HEK293 (cell line): ENCODE results near the gene PSD2.

Source experiments
- CTCF ChIA-PET: fragments of 350-600 bp; formaldehyde crosslinking; extraction: SDS; loops from one replicate; lab custom pipeline; 2021; ENCODE audit warnings: antibody characterized with exemption; lab: Yijun Ruan, JAX
- POLR2A ChIA-PET: fragments of 300-600 bp; formaldehyde crosslinking; extraction: SDS; loops from one replicate; lab custom pipeline; 2020; ENCODE audit warnings: antibody characterized with exemption, inconsistent platforms; lab: Yijun Ruan, JAX
- H3K27ac ChIP-seq: fragments of 200-500 bp; sonication (Bioruptor generic); 2 replicates; pipeline ENCODE4 v1.5.1; 2014; ENCODE audit warnings: low read depth, low read length, control low read depth, inconsistent platforms; ENCODE audit errors: extremely low read depth
- H3K36me3 ChIP-seq, 2 experiments: fragments of 200-500 bp in 1 of 2; sonication (Bioruptor generic) in 1 of 2; 1 replicate in 1 of 2; 2 replicates in 1 of 2; pipeline ENCODE4 v1.5.1; 2014 to 2017; ENCODE audit warnings: inconsistent platforms in 2 of 2, low read length in 2 of 2; ENCODE audit not compliant: control insufficient read depth in 2 of 2, insufficient read depth in 1 of 2
- H3K4me1 ChIP-seq: fragments of 200-500 bp; sonication (Bioruptor generic); 2 replicates; pipeline ENCODE4 v1.5.1; 2014; ENCODE audit warnings: mild to moderate bottlenecking, low read length, inconsistent platforms; ENCODE audit not compliant: control insufficient read depth, insufficient read depth
- H3K4me3 ChIP-seq: 2 replicates; pipeline ENCODE4 v1.5.1; 2011; ENCODE audit warnings: low read depth, mild to moderate bottlenecking, control low read depth, low read length, moderate library complexity
- H3K9me3 ChIP-seq: fragments of 200-500 bp; sonication (Bioruptor generic); 2 replicates; pipeline ENCODE4 v1.5.1; 2014; ENCODE audit warnings: low read depth, low read length, inconsistent platforms; ENCODE audit not compliant: control insufficient read depth, insufficient read depth
- HIC1 ChIP-seq: fragments of 450-650 bp; formaldehyde crosslinking; IDR thresholded peaks from 2 replicates; pipeline ENCODE4 v1.5.1; 2016; ENCODE audit warnings: missing biosample characterization, missing genetic modification characterization
- HOXA7 ChIP-seq: sonication (generic); formaldehyde crosslinking; IDR thresholded peaks from 2 replicates; pipeline ENCODE4 v1.8.1; 2022; ENCODE audit warnings: missing genetic modification reagents, borderline replicate concordance
- IKZF3 ChIP-seq: fragments of 450-650 bp; IDR thresholded peaks from 2 replicates; pipeline ENCODE4 v1.5.0; 2018; ENCODE audit warnings: missing biosample characterization, mild to moderate bottlenecking, missing genetic modification characterization, moderate library complexity
- PBX3 ChIP-seq: sonication (generic); formaldehyde crosslinking; IDR thresholded peaks from 2 replicates; pipeline ENCODE4 v1.8.1; 2022; ENCODE audit warnings: mild to moderate bottlenecking, moderate library complexity, missing genetic modification reagents
- SCRT1 ChIP-seq: fragments of 450-650 bp; formaldehyde crosslinking; IDR thresholded peaks from 2 replicates; pipeline ENCODE4 v1.5.1; 2016; ENCODE audit warnings: missing biosample characterization, missing genetic modification characterization, borderline replicate concordance
- SCRT2 ChIP-seq: fragments of 450-650 bp; formaldehyde crosslinking; IDR thresholded peaks from 2 replicates; pipeline ENCODE4 v1.5.1; 2016; ENCODE audit warnings: missing biosample characterization, missing genetic modification characterization
- ZBTB20 ChIP-seq: fragments of 450-650 bp; formaldehyde crosslinking; IDR thresholded peaks from 2 replicates; pipeline ENCODE4 v1.5.1; 2016; ENCODE audit warnings: missing biosample characterization, missing genetic modification characterization
- ZFHX2 ChIP-seq: fragments of 450-650 bp; formaldehyde crosslinking; conservative IDR thresholded peaks from 2 replicates; pipeline ENCODE4 v1.5.1; 2016; ENCODE audit warnings: missing biosample characterization, missing genetic modification characterization
- ZIC2 ChIP-seq: fragments of 450-650 bp; formaldehyde crosslinking; IDR thresholded peaks from 2 replicates; pipeline ENCODE4 v1.5.1; 2016; ENCODE audit warnings: missing biosample characterization, missing genetic modification characterization
- ZNF19 ChIP-seq: fragments of 450-650 bp; formaldehyde crosslinking; IDR thresholded peaks from 2 replicates; pipeline ENCODE4; 2016; ENCODE audit warnings: missing biosample characterization, missing genetic modification characterization, low read depth
- ZNF341 ChIP-seq: fragments of 450-650 bp; formaldehyde crosslinking; IDR thresholded peaks from 2 replicates; pipeline ENCODE4; 2016; ENCODE audit warnings: low read depth, missing biosample characterization, missing genetic modification characterization
- ZNF362 ChIP-seq: fragments of 450-650 bp; formaldehyde crosslinking; IDR thresholded peaks from 2 replicates; pipeline ENCODE4 v1.5.1; 2016; ENCODE audit warnings: missing biosample characterization, missing genetic modification characterization
- ZNF548 ChIP-seq: fragments of 450-650 bp; formaldehyde crosslinking; IDR thresholded peaks from 2 replicates; pipeline ENCODE4 v1.5.1; 2016; ENCODE audit warnings: missing biosample characterization, missing genetic modification characterization
- ZNF600 ChIP-seq: fragments of 450-650 bp; formaldehyde crosslinking; IDR thresholded peaks from 2 replicates; pipeline ENCODE4 v1.5.1; 2016; ENCODE audit warnings: missing biosample characterization, missing genetic modification characterization
- ZNF768 ChIP-seq: fragments of 450-650 bp; formaldehyde crosslinking; IDR thresholded peaks from 2 replicates; pipeline ENCODE4 v1.5.1; 2018; ENCODE audit warnings: missing biosample characterization, mild to moderate bottlenecking, missing genetic modification characterization

Gene PSD2

GRCh38 chr5:139759219-139759721, 36.3 kb upstream of the PSD2 start:
- POLR2A ChIA-PET = interaction anchor here (1.1 kb wide), 1 partner anchor 13 kb away, joined by 4 read pairs; no protein-coding TSS in a partner anchor
- H3K4me3 ChIP-seq = no peak overlapping the region
- CTCF ChIA-PET = interaction anchor here (0.9 to 2.1 kb wide), 4 partner anchors 20 to 126 kb away, joined by 3 to 10 read pairs (median 4); no protein-coding TSS in a partner anchor

GRCh38 chr5:139760066-139761056, 35.2 kb upstream of the PSD2 start:
- peak; percentile 97 for TF ChIP-seq SCRT1 (tag by site-specific recombination)
- TF ChIP-seq ZNF768 = peak; percentile 83; the same call in 1 of the 2 replicates
- peak; percentile 99 for TF ChIP-seq ZIC2 (tag by site-specific recombination)
- TF ChIP-seq IKZF3 = 0 out of 2 replicates have a peak, but pooled peaks have one; percentile 7
- peak; percentile 35; the same call in 1 of the 2 replicates for TF ChIP-seq ZNF341 (tag by site-specific recombination)
- no peak for TF ChIP-seq ZNF548 (tag by site-specific recombination)
- TF ChIP-seq PBX3 (CRISPR knock-in tag) = no peak
- TF ChIP-seq HOXA7 (CRISPR knock-in tag) = no peak
- 0 out of 2 replicates have a peak, but pooled peaks have one; percentile 20 for TF ChIP-seq ZBTB20 (tag by site-specific recombination)
- peak; percentile 48; the same call in 1 of the 2 replicates for TF ChIP-seq ZNF600 (tag by site-specific recombination)
- TF ChIP-seq HIC1 (tag by site-specific recombination) = no peak
- TF ChIP-seq SCRT2 (tag by site-specific recombination) = peak; percentile 90
- POLR2A ChIA-PET = interaction anchor here (0.6 kb wide), 1 partner anchor 49 kb away, joined by 5 read pairs; no protein-coding TSS in a partner anchor

More at GRCh38 chr5:139759219-139759721, 36.3 kb upstream of the PSD2 start:
- Histone ChIP-seq H3K9me3 (no peaks in the 10 kb centered on the region), H3K4me1 (no peaks in the 10 kb centered on the region; the same call in 1 of the 2 replicates), H3K36me3 (no peaks in the 10 kb centered on the region), H3K27ac (no peak overlapping the region)
- TF ChIP-seq ZFHX2 (tag by site-specific recombination) (peak; percentile 33; the same call in 1 of the 2 replicates), ZNF19 (tag by site-specific recombination) (no peak), ZNF362 (tag by site-specific recombination) (no peak)

More at GRCh38 chr5:139760066-139761056, 35.2 kb upstream of the PSD2 start:
- H3K4me3 ChIP-seq = no peak overlapping the region
- H3K27ac ChIP-seq = no peak overlapping the region
- H3K36me3 ChIP-seq = no peaks in the 10 kb centered on the region
- no peaks in the 10 kb centered on the region for H3K9me3 ChIP-seq
- no peaks in the 10 kb centered on the region; the same call in 1 of the 2 replicates for H3K4me1 ChIP-seq
- CTCF ChIA-PET = interaction anchor here (0.5 to 2.1 kb wide), 4 partner anchors 19 to 1615 kb away, joined by 3 to 10 read pairs (median 4); no protein-coding TSS in a partner anchor
